ENCODE measurements around the gene NRXN3.

NRXN3 gene

DNA sequence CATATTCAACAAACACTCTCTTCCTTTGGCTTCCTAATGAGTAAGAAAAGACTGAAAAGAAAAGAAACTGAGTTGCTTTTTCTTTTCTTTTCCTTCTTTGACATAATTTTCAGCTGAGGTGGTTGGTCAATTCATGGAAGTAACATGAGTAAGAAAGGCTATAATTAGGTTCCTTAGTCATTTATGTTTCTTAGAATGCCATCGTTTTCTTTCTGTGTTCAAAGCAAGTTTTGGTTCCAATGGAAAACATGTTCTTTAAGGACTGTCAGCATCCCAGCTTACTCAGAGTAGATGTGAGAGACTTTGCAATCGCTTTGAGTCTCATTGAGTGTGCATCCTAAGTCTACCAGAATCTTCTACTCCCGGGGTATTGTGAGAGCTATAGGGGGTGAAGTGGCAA is 1158.7 kb downstream of the NRXN3 start:
- DNase-seq: no peak

DNA sequence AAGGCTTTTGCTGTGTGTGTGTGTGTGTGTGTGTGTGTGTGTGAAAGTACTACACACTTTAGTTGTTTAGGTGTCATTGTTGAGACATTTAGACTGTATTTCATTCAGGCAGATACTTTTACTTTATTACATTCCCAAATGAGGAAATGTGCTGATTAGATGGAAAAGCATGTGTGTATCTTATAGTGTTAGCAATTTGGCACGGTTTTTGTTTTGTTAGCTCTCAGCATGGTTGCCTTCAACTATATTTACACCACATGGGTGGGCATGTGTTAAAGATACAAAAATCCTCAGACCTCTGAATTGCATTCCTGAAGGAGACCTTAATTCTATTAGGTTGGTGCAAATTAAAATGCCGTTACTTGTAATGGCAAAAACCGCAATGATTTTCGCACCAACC is 1161.7 kb downstream of the NRXN3 start:
- DNase-seq: no peak

DNA sequence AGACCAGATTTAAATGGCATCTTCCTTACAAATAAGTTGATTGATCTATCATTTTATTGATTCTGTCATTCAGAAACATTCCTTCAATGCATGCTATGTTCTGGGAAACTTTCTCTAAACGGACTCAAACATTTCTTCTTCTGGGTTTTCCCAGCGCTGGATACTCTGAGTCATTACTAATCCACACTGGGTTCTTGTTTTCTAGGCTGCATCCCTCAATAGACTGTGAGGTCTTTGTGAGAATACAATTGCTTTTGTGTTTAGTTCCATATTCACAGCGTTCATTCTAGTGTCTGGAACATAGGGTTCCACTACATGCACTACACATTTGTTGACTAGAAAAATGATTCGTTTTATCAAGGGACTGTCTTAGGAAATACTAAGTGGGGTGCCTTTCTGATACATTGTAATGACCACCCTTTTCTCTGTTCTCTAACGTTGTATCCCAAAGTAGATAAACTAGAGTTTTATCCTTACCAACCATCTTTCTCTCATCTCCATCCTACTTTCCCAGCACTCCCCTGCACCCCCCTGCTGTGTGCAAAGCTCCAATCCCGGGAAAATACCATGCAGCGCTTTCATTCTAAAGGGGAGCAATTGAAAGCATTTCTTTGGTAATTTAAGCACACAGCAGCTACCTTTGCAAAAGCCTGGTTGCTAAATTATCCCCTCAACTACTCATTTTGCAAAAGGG is 1162.5 kb downstream of the NRXN3 start:
- DNase-seq: no peak

DNA sequence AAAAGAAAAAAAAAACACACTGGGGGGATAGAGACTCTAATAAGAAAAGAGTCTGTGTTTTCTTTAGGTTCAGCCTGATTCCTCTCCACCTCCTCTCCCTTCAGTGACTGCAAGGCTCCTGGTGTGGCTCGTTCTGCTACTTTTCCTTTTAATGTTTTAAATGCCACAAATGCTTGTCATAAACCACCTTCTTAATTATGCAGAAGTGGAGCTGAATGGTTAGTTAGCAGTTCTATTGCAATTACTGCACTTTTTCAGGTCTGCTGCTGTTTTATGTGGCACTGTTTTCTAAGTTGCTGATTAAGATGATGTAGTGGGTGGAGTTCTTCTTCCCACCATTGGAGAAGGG is 1163.0 kb downstream of the NRXN3 start:
- no peak for DNase-seq

DNA sequence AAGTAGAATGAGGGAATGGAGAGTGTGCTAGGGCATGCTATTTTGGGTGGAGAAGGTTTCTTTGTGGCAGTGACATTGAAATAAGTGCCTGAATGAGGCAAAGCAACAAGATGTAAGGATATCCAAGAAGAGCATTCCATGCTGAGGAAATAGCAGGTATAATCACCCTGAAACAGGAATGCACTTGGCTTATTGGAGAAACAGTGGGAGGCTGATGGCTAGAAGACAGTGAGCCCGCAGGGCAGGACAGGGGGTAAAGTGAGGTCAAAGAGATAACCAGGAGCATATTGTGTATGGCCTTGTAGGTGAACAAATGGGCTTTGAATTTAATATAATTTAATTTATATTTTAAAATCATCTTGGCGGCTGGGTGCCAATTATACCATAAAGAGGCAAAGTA is 1164.1 kb downstream of the NRXN3 start:
- no peak for DNase-seq

DNA sequence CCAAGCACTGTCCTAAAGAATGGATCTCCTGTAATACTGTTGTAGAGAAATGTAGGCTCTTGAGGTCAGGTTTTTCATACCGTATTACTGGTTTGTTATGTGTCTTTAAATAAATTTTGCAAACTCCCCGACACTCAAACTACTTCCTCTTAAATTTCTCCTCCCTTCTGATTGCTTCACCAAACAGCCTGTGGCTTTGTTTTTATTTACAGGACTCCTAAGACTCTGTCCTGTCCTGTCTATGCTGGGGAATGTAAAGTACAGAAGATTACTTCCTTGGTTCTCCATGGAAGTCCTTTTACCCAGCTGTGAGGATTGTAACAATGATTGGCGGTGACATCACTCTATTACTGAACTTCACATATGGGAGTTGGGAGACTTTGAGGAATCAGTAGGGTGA is 1167.6 kb downstream of the NRXN3 start:
- no peak for DNase-seq

DNA sequence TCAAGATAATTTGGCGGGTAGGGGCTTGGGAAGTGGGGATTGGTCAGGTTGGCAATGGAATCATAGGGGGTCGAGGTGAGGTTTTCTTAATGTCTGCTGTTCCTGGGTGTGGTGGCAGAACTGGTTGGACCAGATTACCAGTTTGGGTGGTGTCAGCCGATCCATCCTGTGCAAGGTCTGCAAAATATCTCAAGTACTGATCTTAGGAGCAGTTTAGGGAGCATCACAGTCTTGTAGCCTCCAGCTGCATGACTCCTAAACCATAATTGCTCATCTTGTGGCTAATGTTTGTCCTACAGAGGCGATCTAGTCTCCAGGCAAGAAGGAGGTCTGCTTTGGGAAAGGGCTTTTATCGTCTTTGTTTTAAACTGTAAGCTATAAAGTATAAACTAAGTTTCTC is 1172.8 kb downstream of the NRXN3 start:
- DNase-seq: no peak

DNA sequence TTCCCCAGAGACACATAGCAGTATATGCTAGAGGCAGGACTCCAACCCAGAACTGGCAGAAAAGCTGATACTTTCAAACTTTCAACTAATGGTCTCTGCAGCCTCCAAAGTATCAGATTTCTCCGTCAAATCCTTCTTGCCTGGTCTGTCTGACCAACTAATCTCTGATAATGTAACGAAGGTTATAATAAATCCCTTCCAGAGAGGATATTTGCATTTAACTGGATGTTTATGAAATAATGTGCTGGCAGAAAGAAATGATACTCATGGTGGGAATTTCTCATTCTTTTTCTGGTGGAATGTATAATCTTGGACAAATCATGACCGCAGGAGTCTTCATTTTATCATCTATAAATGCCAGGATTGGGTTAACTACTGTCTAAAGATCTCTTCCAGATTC is 1180.8 kb downstream of the NRXN3 start:
- no peak for DNase-seq

DNA sequence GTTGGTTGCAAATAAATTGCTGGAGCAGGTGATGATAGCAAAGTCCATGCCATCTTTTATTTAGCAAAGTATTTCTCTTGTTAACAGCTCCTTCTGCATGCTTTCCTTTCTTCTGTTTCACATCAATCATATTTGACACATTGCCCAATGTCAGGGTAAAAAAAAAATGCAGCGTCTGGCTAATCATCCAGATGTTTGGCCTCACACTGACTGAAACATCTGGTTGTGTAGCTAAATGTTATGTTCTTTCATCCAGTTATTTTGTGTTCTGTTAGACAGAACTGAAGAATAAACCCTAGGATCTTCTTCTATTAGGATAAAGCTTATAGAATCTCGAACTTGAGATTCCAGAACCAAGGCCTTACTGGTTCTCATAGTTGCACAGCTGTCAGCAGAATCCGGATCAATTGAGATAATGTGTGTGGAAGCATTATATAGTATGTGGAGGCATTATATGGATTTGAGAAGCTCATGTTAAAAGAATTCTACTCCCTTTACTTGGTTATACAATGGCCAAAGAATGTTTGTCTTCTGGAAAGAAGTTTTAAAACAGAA is 1182.0 kb downstream of the NRXN3 start:
- no peak for DNase-seq

DNA sequence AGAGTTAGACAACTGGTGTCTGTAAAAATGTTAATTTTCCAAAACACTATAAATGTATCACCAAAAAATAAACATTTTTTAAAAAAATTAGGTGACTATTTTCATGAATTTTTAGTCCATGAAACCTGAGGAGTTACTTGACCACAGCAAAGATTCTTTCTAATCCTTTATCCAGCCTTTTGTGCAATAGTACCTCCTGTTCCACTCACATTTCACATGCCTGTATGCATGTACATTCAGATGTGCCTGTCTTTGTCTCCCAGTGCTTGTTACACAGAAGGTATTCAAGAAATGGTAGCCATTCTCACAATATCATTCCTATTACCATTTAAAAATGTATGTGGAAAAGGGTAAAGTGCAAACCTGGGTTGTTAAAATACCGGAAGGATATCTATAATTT is 1184.2 kb downstream of the NRXN3 start:
- DNase-seq: no peak

DNA sequence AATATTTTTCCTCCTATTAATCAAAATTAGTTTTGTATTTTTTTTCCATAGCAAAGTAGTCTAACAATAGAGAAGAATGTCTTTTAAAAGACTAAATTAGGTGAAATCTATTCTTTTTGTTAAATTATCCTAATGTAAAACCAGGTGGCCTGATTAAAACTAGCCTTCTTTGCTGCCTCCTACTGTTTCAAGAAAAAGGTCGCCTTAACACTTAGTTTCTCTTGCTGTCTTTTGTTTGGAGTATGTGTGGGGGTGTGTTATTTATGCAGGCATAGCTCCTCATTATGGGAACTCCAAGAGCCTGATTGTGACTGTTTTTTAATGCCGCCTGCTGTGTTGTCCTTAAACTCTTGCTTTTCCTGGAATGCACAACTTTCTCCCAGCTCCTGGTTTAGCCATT is 1185.9 kb downstream of the NRXN3 start:
- no peak for DNase-seq

DNA sequence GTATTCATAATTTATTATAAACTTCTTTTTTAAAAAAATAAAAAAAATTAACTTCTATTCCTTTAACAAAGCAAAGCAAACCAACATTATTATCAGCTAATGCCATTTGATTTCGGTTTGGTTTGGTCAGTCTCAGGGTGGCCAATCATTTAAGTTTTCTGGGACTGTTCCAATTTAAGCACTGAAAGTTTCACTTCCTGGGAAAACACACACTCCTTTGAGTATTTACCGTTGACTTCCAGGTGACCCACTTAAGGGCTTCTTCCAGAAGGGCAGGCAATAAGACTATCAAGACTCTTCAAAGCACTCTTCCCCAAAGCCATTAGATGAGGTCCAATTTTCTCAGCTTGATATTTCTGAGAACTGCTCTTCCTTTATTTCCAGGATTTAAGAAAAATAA is 1187.1 kb downstream of the NRXN3 start:
- no peak for DNase-seq

DNA sequence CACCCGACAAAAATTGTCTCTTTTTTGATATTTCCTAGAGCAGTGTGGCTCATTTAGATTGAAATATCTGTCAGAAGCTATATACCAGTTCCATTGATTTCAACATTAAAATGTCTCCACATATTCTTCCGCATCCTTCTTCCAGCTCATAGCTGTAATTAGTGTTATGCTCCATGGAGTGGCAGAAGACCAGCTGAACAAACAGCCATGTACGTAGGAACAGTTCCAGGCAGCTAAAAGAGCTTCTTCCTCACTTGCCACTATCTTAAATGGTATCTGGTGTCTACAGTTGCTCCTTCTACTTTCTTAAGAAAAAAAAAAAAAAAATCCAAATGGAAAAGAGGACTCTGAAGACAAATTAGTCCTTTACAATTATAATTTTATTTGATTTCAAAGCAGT is 1193.1 kb downstream of the NRXN3 start:
- DNase-seq: no peak

DNA sequence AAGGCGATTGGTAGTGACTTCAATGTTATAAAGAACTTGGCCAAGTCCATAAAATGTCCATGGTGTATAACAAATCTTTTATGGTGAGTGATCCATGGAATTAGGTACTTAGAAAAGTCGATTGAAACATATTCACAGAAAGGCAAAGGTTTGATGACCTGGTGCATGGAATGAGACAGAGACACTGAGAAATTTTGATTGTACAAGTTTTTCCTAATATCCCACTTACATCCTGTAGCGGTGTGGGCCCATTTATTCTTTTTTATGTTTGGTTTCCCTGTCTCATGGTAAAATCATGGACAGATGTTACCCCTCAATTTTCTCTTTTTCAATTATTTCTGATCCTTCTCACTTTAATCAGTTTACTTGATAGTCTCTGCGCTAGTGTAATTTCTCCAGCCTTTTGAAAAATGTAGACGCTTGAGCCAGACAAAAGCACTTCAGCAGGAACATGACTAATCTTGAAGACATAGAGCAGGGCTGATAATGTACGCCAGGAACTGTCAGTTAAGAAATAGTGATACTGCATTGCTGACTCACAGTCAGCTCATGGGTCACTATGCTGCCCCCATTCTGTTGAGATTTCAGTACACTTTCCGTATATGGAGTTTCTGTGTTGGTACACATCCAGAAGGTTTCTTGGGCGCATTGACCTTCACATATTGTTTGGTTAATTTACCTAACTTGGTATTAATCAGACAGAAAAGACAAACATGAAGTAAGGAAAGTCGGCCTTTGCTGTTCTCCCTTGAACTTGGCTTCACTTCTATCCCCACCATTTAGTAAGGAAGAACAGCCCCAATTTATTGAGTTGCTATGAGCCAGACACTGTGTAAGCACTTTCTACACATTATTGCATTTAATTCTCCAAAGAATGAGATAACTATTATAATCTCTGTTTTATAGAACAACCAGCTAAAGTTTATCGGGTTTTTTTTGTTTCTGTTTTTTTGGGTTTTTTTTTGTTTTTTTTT is 1199.5 kb downstream of the NRXN3 start:
- no peak for DNase-seq

DNA sequence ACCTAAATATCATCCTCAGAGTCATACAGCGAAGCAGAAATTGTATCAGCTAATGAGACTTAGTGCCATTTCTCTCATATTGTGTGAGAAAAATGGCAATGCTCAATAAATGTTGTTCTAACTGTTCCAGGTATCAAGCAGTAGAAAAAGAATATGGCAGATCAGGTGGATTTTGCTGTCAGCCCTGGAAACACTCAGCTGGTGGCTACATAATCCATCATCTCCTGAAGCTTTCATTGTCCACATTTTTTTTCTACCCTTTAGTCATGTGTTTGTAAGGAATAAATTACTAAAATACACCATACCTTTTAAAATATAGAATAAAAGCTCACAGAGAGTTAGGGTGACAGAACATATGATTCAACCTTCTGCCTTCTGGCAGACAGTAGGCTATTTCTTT is 1200.8 kb downstream of the NRXN3 start:
- DNase-seq: no peak

DNA sequence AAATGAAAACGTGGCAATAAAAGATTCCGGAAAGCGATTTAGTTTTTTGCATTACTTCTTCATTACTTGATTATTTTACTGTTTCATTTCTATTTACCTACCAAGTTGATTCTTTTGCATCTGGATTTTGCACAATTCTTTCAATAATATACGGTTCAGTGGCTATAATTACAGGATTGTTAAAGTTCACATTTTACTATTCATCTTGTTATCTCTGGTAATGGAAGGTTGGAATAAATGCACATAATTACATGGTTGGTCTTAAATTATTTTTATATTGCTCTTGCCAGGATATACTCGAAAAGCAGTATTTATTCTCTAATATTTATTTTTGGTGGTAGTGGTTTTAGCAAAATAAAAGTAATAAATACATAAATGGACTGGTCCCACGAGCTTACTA is 1203.3 kb downstream of the NRXN3 start:
- DNase-seq: no peak

DNA sequence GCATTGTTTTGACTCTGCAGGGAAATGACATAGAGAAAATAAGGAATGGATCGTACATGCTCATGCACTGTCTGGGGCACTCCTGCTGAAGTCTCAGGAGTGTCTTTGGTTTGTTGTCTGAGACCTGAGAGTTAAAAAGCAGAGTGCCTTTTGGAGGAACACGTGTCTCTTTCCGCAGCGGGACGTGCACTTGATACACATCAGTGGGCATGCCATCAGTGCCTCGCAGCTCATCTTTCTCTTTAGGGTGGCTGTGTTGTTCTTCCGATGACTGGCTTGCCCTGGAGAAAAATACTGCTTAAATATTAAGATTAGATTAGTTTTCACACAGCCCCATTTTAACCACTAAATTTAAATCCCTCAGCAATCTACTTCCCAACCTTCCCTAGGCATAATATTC is 1205.2 kb downstream of the NRXN3 start:
- no peak for DNase-seq

DNA sequence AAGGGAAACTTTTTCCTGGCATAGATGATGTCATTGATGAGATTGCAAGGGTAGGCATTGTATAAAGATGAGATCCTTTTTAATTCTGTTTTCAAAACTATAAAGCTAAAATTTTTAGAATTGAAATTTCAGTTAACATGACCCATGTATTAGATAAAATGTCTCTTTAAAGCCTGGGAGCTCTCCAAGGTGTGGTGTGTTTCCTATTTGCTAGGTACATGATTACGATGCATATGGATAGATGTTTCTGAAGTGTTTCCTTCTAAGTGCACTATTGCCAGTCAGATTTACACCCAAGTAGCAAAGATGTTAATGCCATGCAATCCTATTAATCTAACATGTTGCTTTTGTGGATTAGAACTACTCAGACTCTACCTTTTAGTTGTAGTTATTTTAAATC is 1206.4 kb downstream of the NRXN3 start:
- DNase-seq: no peak

DNA sequence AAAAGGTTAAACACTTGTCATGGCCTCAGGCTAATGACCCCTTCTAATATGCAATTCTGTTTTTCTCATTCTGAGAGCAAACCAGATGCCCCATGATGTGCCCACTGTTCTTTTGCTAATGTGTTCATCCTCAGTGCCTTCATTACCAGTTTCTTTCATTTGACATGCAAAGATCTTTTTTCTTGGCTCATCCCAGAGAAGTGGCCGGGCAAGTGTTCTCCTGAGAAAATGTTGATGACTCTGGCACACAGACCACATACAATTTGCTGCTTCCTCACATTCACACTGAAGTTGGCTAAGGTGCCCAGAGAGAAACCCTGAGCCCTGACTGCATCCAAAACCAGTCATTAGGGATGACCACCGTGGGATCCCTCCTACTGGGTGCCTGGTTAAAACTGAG is 1207.8 kb downstream of the NRXN3 start:
- no peak for DNase-seq

DNA sequence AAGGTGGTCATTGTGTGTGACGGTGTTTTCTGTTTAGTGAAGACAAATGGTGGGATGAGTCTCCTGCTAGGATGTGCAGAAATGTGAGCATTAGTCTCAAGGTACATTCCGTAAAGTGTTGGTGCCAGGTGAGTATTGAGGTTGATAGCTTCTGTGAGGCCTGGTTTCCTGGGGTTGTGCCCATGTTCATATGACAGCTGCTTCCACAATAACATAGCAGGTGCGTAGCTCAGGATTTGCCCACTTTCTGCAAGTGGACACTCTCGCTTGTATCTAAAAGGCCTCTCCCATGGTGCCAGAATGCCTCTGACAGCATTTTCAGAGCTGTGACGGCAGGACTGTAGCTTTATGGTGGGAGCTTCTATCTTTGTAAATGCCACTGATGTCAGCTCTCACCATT is 1209.1 kb downstream of the NRXN3 start:
- no peak for DNase-seq

DNA sequence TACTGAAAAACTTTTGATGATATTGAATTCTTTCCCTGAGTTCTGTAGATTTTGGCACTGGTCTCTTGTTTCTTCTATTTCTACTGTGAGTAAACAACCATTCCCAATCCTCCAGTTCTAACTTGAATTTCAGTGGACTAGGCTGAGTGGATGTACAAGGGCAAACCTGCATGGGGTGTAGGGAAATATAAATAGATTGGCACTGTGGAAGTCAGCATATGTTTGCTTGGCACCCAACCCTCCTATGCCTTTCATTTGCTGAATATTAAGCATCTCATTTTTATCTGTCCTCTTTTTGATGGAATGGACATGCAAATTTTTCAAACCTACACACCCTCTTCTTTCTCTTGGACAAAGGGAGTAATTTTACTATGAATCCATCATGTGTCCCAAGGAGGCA is 1212.9 kb downstream of the NRXN3 start:
- no peak for DNase-seq

DNA sequence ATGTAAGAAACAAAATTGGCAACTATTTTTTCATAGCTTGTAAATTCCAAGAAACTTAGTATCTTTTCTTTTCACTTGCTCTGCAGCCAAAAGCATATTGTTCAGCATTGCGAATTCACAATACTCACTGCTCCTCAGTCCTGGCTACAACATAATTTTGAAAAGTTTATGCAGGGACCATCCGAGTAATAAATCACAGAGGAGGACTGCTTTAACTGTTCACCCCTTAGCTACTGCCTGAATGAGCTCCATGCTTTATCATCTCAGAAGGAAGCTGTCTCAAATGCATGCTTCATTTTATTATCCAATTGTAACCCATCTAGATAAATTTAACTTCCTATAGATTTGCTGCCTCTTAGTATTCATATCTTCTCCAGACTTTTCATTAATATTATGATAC is 1213.3 kb downstream of the NRXN3 start:
- DNase-seq: no peak

DNA sequence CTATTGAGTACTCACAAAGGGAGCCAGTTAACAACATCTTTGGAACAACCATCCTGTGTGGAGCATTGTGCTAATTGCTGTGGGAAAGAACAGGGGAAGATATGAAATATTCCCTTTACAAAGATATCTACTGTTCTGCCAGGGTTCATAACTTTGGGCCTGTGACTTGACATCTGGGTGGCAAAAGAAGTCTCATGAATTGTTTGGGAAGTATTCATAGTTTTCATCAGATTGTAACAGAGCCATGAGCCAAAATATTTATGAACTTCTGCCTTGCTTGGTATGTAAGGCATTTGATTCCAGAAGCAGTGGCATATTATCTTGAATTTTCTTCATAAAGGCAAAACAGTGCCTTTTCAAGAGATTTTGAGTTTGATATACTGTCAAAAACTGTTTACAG is 1224.9 kb downstream of the NRXN3 start:
- no peak for DNase-seq

DNA sequence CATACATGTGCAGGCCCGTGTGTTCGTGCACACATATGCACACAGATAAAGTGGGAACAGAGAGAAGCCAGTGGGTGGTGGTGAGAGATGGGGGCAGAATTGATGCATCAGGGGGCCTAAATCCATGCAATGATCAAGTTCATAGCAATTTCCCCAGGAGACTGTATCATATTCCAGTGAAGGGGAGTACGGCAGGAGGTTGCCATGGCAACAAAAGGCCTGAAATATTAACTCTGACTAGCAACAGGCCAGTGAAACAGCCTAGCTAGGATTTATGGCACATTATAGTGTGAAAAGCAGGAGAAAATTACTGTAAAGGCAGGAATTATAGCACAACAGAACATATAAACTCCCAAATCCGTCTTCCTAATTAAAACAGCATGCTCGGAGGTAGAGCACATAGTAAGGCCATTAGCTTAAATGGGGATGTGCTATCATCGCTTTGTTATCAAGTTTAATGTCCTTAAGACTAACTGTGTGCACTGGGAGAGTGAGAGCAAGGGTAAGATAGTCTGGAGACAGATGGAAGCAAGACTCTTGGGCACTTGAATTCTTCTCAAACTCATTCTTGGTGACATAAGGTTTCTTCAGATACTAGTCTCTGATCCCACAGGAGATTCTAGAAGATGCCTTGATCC is 1234.8 kb downstream of the NRXN3 start:
- no peak for DNase-seq
